ENCODE data around the gene FGFRL1.
"Not testable (repeated sequence)": the region's sequence is repeated elsewhere in the genome, so short reads cannot be mapped to it uniquely, and the experiment has no call there.

Gene FGFRL1

DNA sequence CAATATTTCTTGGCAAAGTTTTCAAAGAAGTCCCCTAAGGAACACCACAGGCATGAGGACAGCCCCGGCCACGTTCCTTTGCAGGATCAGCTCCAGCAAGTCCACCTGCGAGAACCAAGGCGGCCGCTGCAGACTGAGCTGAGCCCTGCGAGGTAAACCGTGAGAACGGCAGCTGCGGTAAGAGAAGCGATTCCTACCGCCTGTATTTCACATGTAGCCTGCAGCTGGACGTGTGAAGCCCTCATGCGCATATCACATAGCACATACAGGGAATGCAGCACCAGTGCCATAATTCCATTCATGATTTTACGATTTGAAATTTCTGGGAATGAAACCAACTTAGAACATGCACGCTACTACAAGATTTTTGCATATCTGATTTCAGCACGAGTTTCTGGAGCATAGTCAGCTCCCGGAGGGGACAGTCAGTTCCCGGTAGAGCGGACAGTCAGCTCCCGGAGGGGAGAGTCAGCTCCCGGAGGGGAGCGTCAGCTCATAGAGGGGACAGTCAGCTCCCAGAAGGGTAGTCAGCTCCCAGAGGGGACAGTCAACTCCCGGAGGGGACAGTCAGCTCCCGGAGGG lies 41.7 kb downstream of the FGFRL1 start:
- DNase-seq (ENCODE audit: low spot score): peak; percentile 78

DNA sequence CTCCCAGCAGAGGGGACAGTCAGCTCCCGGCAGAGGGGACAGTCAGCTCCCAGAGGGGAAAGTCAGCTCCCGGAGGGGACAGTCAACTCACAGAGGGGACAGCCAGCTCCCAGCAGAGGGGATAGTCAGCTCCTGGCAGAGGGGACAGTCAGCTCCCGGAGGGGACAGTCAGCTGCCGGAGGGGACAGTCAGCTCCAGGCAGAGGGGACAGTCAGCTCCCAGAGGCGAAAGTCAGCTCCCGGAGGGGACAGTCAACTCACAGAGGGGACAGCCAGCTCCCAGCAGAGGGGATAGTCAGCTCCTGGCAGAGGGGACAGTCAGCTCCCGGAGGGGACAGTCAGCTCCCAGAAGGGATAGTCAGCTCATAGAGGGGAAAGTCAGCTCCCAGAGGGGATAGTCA lies 42.5 kb downstream of the FGFRL1 start:
- DNase-seq (ENCODE audit: low spot score): not testable (repeated sequence)

- DNase-seq (ENCODE audit: low spot score): not testable (repeated sequence)
Measured at GRCh38 chr4:1054696-1055242, 43.3 kb downstream of the FGFRL1 start.

GRCh38 chr4:1055243-1055701 lies 43.8 kb downstream of the FGFRL1 start:
- DNase-seq (ENCODE audit: low spot score): not testable (repeated sequence)

GRCh38 chr4:1055721-1056590 lies 44.5 kb downstream of the FGFRL1 start:
- DNase-seq (ENCODE audit: low spot score): peak; percentile 85

DNA sequence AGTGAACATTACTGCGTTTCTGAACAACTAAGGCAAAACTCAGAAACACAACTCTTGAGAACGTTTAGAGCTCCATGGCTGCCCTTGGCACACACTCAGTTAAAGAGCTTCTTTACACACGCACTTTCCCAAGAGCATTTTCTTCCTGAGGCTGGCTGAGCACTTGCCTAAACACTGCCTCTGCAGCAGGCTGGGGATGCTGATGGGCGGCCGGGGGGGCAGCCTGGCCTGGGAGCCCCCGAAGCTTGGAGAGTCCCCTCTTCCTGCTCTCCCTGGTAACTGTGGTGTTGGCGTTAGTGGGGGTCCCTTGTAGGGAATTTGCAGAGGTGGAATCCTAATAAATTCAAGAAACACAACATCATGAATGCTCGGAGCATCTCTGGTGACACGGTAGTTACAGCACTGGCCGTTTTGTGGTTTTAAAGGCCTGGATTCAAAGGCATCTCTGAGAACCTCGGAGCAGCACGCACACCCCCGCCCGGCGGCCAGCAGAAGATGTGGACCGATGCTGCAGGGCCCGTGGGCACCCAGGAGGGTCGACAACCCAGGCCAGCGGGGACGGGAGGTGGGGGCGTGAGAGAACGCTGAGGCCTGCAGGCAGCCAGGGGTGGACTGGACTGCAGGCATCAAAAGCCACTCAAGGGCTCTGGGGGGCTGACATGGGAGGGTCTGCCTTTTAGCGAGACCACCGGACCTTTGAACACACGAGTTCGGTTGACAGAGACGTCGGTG lies 45.4 kb downstream of the FGFRL1 start:
- no peak for DNase-seq (ENCODE audit: low spot score)

- DNase-seq (ENCODE audit: low spot score): no peak
Measured at GRCh38 chr4:1057403-1057745, 45.9 kb downstream of the FGFRL1 start.

- DNase-seq (ENCODE audit: low spot score): no peak
Measured at GRCh38 chr4:1058198-1058996, 47.0 kb downstream of the FGFRL1 start.

- no peak for DNase-seq (ENCODE audit: low spot score)
Measured at GRCh38 chr4:1058997-1059665, 47.7 kb downstream of the FGFRL1 start.

DNA sequence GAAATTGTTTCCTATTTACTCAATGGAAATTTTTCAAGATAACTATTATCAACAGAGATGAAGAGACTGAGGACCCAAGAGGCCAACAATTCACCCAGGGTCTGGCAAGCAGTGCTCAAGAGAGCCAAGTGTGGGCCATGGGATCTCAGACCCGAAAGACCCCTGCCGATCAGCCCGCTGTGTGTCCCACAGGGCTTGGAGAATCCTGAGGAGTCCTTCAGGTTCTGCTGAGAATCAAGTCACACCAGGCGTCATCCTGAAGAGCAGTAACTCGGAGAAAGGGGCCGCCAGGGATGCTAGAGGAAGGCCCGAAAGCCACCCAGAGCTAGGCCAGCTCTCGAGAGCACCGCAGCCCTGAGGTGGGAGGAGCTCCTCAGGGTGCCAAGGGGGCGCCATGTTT lies 48.7 kb downstream of the FGFRL1 start:
- no peak for DNase-seq (ENCODE audit: low spot score)

DNA sequence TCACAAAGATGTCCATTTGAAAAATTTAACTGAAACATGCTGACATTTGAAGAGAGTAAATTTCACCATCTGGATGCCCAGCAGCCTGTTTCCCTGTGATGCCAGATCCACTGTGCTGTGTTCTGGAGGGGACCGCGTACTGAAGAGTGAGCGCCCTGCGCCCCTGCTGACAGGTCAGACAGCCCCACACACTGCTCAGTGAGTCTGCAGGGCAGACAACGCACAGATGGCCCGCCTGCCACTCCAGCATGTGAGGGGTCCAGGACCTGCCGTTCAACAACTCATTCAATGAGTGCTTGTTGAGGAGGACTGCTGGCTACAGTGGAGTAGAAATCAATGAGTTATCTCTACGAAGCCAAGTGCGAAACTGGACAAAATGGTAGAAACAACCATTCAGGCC lies 49.2 kb downstream of the FGFRL1 start:
- DNase-seq (ENCODE audit: low spot score): no peak

GRCh38 chr4:1061056-1061700 lies 49.8 kb downstream of the FGFRL1 start:
- no peak for DNase-seq (ENCODE audit: low spot score)

- DNase-seq (ENCODE audit: low spot score): no peak
Measured at GRCh38 chr4:1061760-1062159, 50.3 kb downstream of the FGFRL1 start.

DNA sequence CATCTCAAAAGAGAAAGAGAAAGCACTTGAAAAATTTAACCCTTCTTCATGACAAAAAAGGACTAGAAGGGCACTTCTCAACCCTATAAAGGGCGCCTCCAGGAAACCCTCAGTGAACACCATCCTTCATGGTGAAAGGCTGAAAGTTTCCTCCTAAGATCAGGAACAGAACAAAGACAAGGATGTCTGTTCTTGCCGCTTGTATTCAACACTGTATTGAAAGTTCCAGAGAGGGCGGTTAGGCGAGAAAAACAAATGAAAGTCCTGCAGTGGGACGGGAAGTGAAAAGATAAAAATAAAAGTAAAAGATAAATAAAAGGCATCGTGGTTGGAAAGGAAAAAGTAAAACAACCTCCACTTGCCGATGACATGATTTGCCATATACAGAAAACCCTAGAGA lies 51.0 kb downstream of the FGFRL1 start:
- DNase-seq (ENCODE audit: low spot score): no peak

DNA sequence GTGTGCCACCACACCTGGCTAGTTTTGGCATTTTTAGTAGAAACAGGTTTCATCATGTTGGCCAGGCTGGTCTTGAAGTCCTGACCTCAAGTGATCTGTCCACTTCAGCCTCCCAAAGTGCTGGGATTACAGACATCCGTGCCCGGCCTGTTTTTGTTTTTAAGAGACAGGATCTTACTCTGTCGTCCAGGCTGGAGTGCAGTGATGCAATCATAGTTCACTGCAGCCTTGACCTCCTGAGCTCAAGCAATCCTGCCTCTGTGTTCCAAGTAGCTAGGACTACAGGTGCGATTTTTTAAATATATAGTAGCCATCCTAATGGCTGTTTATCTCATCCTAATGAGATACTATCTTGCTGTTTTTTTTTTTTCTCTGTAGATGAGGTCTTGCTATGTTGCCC lies 54.3 kb downstream of the FGFRL1 start:
- DNase-seq (ENCODE audit: low spot score): no peak

GRCh38 chr4:1069394-1069793 lies 58.0 kb downstream of the FGFRL1 start:
- DNase-seq (ENCODE audit: low spot score): no peak

DNA sequence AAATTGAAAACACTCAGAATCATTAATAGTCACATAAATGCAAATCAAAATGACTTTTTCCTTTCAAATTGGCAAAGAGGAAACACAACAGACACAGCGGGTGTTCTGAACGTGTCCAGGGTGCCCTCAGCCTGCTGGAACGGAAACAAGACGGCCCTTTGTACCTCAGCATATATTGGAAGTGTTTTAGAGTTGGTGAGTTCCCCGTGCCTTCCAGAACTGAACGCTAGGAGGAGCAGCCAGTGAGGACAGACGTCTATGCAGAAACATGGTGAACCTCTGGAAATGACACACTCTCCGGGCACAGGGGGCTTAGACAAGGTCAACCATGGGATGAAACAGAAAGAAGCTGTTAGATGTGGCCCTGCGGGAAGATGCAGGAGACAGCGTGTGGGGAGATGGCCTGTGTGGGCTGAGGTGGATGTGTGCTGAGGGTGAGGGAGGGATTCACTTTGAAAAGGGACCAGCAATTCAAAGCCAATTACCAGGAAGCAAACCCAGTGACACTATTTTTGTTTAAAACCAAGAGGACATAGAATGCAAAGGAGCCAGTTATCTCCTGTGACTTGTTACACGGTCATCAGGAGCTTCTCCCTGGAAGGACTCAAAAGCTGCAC lies 61.5 kb downstream of the FGFRL1 start:
- DNase-seq (ENCODE audit: low spot score): peak; percentile 81

GRCh38 chr4:1074077-1074476 lies 62.7 kb downstream of the FGFRL1 start:
- no peak for DNase-seq (ENCODE audit: low spot score)

DNA sequence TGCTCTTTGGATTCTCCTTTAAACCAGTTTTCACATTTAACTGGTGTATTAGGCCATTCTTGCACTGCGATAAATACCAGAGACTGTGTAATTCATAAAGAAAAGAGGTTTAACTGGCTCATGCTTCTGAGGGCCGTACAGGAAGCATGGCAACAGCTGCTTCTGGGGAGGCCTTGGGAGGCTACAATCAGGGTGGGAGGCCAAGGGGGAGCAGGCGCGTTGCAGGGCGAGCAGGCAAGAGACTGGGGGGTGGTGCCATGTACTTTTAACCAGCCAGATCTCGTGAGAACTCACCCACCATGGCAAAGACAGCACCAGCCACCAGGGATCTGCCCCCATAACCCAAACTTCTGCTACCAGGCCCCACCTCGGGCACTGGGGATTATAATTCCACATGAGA lies 63.8 kb downstream of the FGFRL1 start:
- DNase-seq (ENCODE audit: low spot score): no peak
